Measurements from ENCODE around the gene PASK.

DNA sequence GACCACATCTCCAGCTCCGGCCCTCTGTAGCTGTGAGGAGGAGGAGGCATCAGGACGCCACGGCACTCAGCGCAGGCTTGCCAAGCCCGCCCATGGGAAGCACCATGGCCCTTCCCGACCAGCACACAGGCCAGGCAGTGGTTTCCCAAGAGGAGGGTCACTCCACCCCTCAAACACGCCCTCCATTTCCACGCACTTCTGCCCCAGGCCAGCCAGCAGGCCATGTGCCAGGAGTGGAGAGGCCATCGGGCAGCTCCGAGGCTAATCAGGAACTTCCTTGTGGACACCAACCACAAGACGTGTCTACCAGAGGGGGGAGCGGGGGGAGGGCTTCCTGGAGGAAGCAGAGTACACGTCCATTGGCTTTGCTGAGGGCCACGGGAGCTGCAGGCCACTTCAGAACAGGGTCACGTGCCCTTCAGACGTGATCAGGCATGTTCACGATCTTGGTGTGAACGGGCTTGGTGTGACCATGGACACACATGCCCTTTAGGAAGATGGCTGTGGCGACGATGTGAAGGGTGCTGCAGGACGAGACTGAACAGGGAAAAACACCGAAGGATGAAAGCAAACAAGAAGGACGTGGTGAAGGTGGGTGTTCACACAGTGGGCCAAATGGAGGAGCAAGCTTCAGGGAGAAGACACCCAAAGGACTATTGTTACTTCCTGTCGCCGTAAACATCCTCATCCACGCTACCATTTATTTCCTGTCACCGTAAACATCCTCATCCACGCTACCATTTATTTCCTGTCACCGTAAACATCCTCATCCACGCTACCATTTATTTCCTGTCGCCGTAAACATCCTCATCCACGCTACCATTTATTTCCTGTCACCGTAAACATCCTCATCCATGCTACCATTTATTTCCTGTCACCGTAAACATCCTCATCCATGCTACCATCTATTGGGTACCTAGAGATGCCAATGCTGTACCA is 40.7 kb downstream of the PASK start:
- TF ChIP-seq, protein P1, sequence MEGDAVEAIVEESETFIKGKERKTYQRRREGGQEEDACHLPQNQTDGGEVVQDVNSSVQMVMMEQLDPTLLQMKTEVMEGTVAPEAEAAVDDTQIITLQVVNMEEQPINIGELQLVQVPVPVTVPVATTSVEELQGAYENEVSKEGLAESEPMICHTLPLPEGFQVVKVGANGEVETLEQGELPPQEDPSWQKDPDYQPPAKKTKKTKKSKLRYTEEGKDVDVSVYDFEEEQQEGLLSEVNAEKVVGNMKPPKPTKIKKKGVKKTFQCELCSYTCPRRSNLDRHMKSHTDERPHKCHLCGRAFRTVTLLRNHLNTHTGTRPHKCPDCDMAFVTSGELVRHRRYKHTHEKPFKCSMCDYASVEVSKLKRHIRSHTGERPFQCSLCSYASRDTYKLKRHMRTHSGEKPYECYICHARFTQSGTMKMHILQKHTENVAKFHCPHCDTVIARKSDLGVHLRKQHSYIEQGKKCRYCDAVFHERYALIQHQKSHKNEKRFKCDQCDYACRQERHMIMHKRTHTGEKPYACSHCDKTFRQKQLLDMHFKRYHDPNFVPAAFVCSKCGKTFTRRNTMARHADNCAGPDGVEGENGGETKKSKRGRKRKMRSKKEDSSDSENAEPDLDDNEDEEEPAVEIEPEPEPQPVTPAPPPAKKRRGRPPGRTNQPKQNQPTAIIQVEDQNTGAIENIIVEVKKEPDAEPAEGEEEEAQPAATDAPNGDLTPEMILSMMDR (IDR thresholded peaks at IDR 0.05; ENCODE audit: poor library complexity, severe bottlenecking) = no peak
- TF ChIP-seq EP300 (conservative IDR thresholded peaks at IDR 0.05; ENCODE audit: poor library complexity, severe bottlenecking) (no peak), TAF1 (IDR thresholded peaks at IDR 0.05; ENCODE audit: low read depth) (no peak), POLR2AphosphoS5 (IDR thresholded peaks at IDR 0.05) (no peak)
